ENCODE measurements around the gene MAP2K6. TPM values are rescaled to one million over a fixed set of nuclear protein-coding genes. Genes with fewer than 3 reads are reported as not detected.

Gene MAP2K6
- total RNA-seq, 2 donors from 2014 or later: 59.0 to 83.3 TPM

GRCh38 chr17:69551212-69552010 is 136.9 kb downstream of the MAP2K6 start:
- Histone ChIP-seq H3K4me3 (no peak overlapping the region), H3K9me3 (no peaks in the 10 kb centered on the region), H3K27me3 (no peaks in the 10 kb centered on the region), H3K9ac (ENCODE audit: low read depth in 2 of 2, low read length in 2 of 2) (no peak overlapping the region), H3K36me3 (no peaks in the 10 kb centered on the region), H3K27ac (no peak overlapping the region), H3K4me1 (no peaks in the 10 kb centered on the region)
- intact Hi-C loops (cut with DNase I): no loop called here
- no peak for DNase-seq
- TF ChIP-seq CTCF (IDR thresholded peaks at IDR 0.05): no peak

GRCh38 chr17:69552986-69553667 is 138.6 kb downstream of the MAP2K6 start:
- no peak overlapping the region for H3K9ac ChIP-seq (ENCODE audit: low read depth in 2 of 2, low read length in 2 of 2)
- TF ChIP-seq CTCF (IDR thresholded peaks at IDR 0.05): no peak
- no peaks in the 10 kb centered on the region for H3K27me3 ChIP-seq
- DNase-seq: no peak
- no peaks in the 10 kb centered on the region for H3K4me1 ChIP-seq
- no peaks in the 10 kb centered on the region for H3K36me3 ChIP-seq
- intact Hi-C loops (cut with DNase I): no loop called here
- H3K27ac ChIP-seq: no peak overlapping the region
- H3K4me3 ChIP-seq: no peak overlapping the region
- no peaks in the 10 kb centered on the region for H3K9me3 ChIP-seq

GRCh38 chr17:69555056-69555455 is 140.6 kb downstream of the MAP2K6 start:
- no peaks in the 10 kb centered on the region for H3K4me1 ChIP-seq
- no peak for TF ChIP-seq CTCF (IDR thresholded peaks at IDR 0.05)
- H3K9ac ChIP-seq (ENCODE audit: low read depth in 2 of 2, low read length in 2 of 2): no peak overlapping the region
- DNase-seq: no peak
- no peaks in the 10 kb centered on the region for H3K36me3 ChIP-seq
- H3K27me3 ChIP-seq: no peaks in the 10 kb centered on the region
- H3K27ac ChIP-seq: no peak overlapping the region
- no peaks in the 10 kb centered on the region for H3K9me3 ChIP-seq
- no peak overlapping the region for H3K4me3 ChIP-seq
- intact Hi-C loops (cut with DNase I): no loop called here

- H3K27ac ChIP-seq: no peak overlapping the region
- no peaks in the 10 kb centered on the region for H3K36me3 ChIP-seq
- no peak overlapping the region for H3K4me3 ChIP-seq
- no peak for DNase-seq
- no peaks in the 10 kb centered on the region for H3K27me3 ChIP-seq
- H3K9me3 ChIP-seq: no peaks in the 10 kb centered on the region
- intact Hi-C loops (cut with DNase I): no loop called here
- H3K4me1 ChIP-seq: no peaks in the 10 kb centered on the region
- no peak for TF ChIP-seq CTCF (IDR thresholded peaks at IDR 0.05)
- H3K9ac ChIP-seq (ENCODE audit: low read depth in 2 of 2, low read length in 2 of 2): no peak overlapping the region
Measured at GRCh38 chr17:69557339-69557738, 142.8 kb downstream of the MAP2K6 start.

- no peak overlapping the region for H3K4me3 ChIP-seq
- TF ChIP-seq CTCF (IDR thresholded peaks at IDR 0.05): no peak
- no peak overlapping the region for H3K27ac ChIP-seq
- H3K9ac ChIP-seq (ENCODE audit: low read depth in 2 of 2, low read length in 2 of 2): no peak overlapping the region
- H3K27me3 ChIP-seq: no peaks in the 10 kb centered on the region
- no peaks in the 10 kb centered on the region for H3K4me1 ChIP-seq
- intact Hi-C loops (cut with DNase I): no loop called here
- H3K36me3 ChIP-seq: no peaks in the 10 kb centered on the region
- no peak for DNase-seq
- H3K9me3 ChIP-seq: no peaks in the 10 kb centered on the region
Measured at GRCh38 chr17:69558796-69559195, 144.3 kb downstream of the MAP2K6 start.

All from colonic mucosa (tissue), 4 donors.